NCI-H1417 (cell line): ENCODE data around the gene ATP6V1B1.
"Not testable (repeated sequence)": the region's sequence is repeated elsewhere in the genome, so short reads cannot be mapped to it uniquely, and the experiment has no call there.

Experiments used
- DNase-seq, 3 experiments: peaks; one replicate each; lab custom pipeline; 2025; lab: John Stamatoyannopoulos, UW

Gene ATP6V1B1

GRCh38 chr2:71006955-71007799 is 71.5 kb downstream of the ATP6V1B1 start:
- DNase-seq = no peak

GRCh38 chr2:71008342-71008741 is 72.6 kb downstream of the ATP6V1B1 start:
- DNase-seq = no peak

DNA sequence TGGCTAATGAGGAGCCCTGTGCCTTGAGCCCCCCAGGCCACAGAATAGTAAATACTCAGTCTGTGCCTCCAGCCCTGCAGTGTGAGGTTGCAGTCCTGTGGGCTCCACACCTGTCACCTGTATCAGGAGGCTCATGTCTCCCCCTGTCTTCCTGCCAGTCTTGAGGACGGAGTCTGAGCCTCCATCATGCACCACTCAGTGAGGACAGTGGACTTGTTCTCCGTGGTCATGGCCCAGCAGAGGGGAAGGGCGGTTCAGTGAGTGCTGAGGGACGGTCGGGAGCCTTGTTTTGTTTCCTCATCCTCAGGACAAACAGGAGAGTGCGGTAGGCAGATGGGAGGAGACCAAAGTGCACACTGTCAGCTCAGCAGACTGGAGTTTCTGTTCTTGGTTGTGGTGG is 76.1 kb downstream of the ATP6V1B1 start:
- DNase-seq = not testable (repeated sequence)
